Keratinocyte (primary cell): Measurements from ENCODE around the gene ERFL.

Source experiments
- EZH2 ChIP-seq: IDR thresholded peaks from one replicate; pipeline ENCODE4 v1.6.1; 2012; ENCODE audit warnings: inconsistent platforms, mild to moderate bottlenecking, low read length, moderate library complexity
- TF ChIP-seq, protein P1 (sequence below), 3 experiments: IDR thresholded peaks in 1 of 3; conservative IDR thresholded peaks in 1 of 3; optimal IDR thresholded peaks in 1 of 3; 2 replicates in 2 of 3; 3 replicates in 1 of 3; pipeline versions ENCODE3 to v1.5.1; 2011; ENCODE audit warnings: low read length in 3 of 3, mild to moderate bottlenecking in 3 of 3, moderate library complexity in 2 of 3, control low read depth in 1 of 3, inconsistent platforms in 1 of 3; ENCODE audit not compliant: insufficient read depth in 2 of 3; ENCODE audit errors: extremely low read depth in 1 of 3

DNA sequence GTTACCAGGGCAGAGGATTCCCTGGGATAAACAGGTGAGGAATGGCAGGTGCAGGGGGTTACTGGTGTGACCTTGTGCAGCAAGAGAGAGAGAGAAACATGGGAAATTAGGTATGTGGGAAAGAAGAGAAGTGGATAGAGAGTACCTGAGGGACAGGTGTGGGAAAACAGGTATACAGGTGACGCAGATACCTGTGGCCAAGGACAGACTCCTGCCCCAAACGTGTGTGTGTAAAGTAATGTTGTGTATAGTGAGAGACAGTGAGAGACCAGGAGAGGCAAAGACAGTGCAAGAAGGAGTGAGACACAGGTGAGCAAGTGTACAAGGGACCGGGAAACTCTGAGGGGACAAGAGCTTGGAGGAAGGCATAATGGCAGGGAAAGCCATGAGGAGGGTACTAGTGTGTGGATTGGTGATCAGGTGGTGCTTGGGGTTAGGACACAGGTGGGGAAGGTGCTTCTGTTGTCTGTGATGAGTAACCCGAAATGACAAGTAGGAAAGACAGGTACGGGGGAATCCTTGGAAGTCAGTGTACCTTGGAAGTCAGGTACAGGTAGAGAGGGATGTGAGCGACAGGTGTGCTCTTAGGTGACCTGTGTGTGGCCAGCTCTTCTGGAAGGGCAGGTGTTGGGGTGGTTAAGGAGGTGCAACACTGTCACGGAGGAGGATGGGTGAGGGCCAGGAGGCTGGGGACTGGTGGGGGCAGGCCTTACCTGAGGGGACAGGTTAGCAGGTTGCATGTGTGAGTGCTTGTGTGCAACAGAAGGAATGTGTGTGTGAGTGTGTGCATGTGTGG, 2.8 kb downstream of the ERFL start:
- TF ChIP-seq, protein P1, sequence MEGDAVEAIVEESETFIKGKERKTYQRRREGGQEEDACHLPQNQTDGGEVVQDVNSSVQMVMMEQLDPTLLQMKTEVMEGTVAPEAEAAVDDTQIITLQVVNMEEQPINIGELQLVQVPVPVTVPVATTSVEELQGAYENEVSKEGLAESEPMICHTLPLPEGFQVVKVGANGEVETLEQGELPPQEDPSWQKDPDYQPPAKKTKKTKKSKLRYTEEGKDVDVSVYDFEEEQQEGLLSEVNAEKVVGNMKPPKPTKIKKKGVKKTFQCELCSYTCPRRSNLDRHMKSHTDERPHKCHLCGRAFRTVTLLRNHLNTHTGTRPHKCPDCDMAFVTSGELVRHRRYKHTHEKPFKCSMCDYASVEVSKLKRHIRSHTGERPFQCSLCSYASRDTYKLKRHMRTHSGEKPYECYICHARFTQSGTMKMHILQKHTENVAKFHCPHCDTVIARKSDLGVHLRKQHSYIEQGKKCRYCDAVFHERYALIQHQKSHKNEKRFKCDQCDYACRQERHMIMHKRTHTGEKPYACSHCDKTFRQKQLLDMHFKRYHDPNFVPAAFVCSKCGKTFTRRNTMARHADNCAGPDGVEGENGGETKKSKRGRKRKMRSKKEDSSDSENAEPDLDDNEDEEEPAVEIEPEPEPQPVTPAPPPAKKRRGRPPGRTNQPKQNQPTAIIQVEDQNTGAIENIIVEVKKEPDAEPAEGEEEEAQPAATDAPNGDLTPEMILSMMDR (optimal IDR thresholded peaks at IDR 0.05 in 1 of 3, IDR thresholded peaks at IDR 0.05 in 1 of 3, conservative IDR thresholded peaks at IDR 0.05 in 1 of 3; ENCODE audit: extremely low read depth in 1 of 3, insufficient read depth in 2 of 3, low read length in 3 of 3), result no peak
- TF ChIP-seq EZH2, result no peak
